ENCODE measurements around the gene CAMK1D.
"Not testable (repeated sequence)": the region's sequence is repeated elsewhere in the genome, so short reads cannot be mapped to it uniquely, and the experiment has no call there.

Gene CAMK1D

GRCh38 chr10:12711350-12711708 lies 362.0 kb downstream of the CAMK1D start:
- Histone ChIP-seq H3K9me3 (ENCODE audit: severe bottlenecking) (no peaks in the 10 kb centered on the region), H3K4me3 (ENCODE audit: low read depth, low read length) (no peak overlapping the region), H3K36me3 (no peaks in the 10 kb centered on the region), H3K27ac (no peak overlapping the region), H3K27me3 (ENCODE audit: insufficient read depth, low read depth, severe bottlenecking) (no peaks in the 10 kb centered on the region)
- no peak for DNase-seq
- TF ChIP-seq CTCF (IDR thresholded peaks at IDR 0.05; ENCODE audit: low read depth, low read length), result no peak

GRCh38 chr10:12712293-12712983 lies 363.1 kb downstream of the CAMK1D start:
- DNase-seq, result no peak
- Histone ChIP-seq H3K9me3 (ENCODE audit: severe bottlenecking) (no peaks in the 10 kb centered on the region), H3K36me3 (no peaks in the 10 kb centered on the region), H3K27ac (no peak overlapping the region), H3K27me3 (ENCODE audit: insufficient read depth, low read depth, severe bottlenecking) (no peaks in the 10 kb centered on the region), H3K4me3 (ENCODE audit: low read depth, low read length) (no peak overlapping the region)
- no peak for TF ChIP-seq CTCF (IDR thresholded peaks at IDR 0.05; ENCODE audit: low read depth, low read length)

GRCh38 chr10:12712984-12713316 lies 363.6 kb downstream of the CAMK1D start:
- not testable (repeated sequence) for H3K36me3 ChIP-seq; H3K27me3 ChIP-seq (ENCODE audit: insufficient read depth, low read depth, severe bottlenecking); H3K4me3 ChIP-seq (ENCODE audit: low read depth, low read length); H3K27ac ChIP-seq; H3K9me3 ChIP-seq (ENCODE audit: severe bottlenecking); DNase-seq

- Histone ChIP-seq H3K9me3 (ENCODE audit: severe bottlenecking) (no peaks in the 10 kb centered on the region), H3K4me3 (ENCODE audit: low read depth, low read length) (no peak overlapping the region), H3K27ac (no peak overlapping the region), H3K36me3 (no peaks in the 10 kb centered on the region), H3K27me3 (ENCODE audit: insufficient read depth, low read depth, severe bottlenecking) (no peaks in the 10 kb centered on the region)
- no peak for TF ChIP-seq CTCF (IDR thresholded peaks at IDR 0.05; ENCODE audit: low read depth, low read length)
- DNase-seq, result no peak
These were observed 366.7 kb downstream of the CAMK1D start for GRCh38 chr10:12716042-12716441.

- Histone ChIP-seq H3K27me3 (ENCODE audit: insufficient read depth, low read depth, severe bottlenecking) (no peaks in the 10 kb centered on the region), H3K9me3 (ENCODE audit: severe bottlenecking) (no peaks in the 10 kb centered on the region), H3K27ac (no peak overlapping the region), H3K36me3 (no peaks in the 10 kb centered on the region), H3K4me3 (ENCODE audit: low read depth, low read length) (no peak overlapping the region)
- 0 out of 2 replicates have a peak, but pooled peaks have one; percentile 3 for TF ChIP-seq CTCF (IDR thresholded peaks at IDR 0.05; ENCODE audit: low read depth, low read length)
- no peak for DNase-seq
These were observed 368.8 kb downstream of the CAMK1D start for GRCh38 chr10:12717981-12718707.

- H3K36me3 ChIP-seq, result no peaks in the 10 kb centered on the region
- no peak overlapping the region for H3K4me3 ChIP-seq (ENCODE audit: low read depth, low read length)
- DNase-seq, result no peak
- no peaks in the 10 kb centered on the region for H3K27me3 ChIP-seq (ENCODE audit: insufficient read depth, low read depth, severe bottlenecking)
- no peaks in the 10 kb centered on the region for H3K9me3 ChIP-seq (ENCODE audit: severe bottlenecking)
- H3K27ac ChIP-seq, result no peak overlapping the region
- TF ChIP-seq CTCF (IDR thresholded peaks at IDR 0.05; ENCODE audit: low read depth, low read length), result no peak
These were observed 370.0 kb downstream of the CAMK1D start for GRCh38 chr10:12719365-12719764.

Data from WERI-Rb-1 (cell line).